Panc1 (cell line): Measurements from ENCODE around the gene SBF2. TPM values are rescaled to one million over a fixed set of nuclear protein-coding genes. Genes with fewer than 3 reads are reported as not detected.

Source experiments
- ATAC-seq: fragments of 200-7000 bp; cut with Tn5 transposase; 2 replicates; pipeline ENCODE4 v1.9.1; 2020; ENCODE audit warnings: mild to moderate bottlenecking, moderate library complexity
- BruUV-seq: library from RNA; stranded (reverse); fragments of 400-500 nt; replicated peaks from 2 replicates; lab custom pipeline; 2021; lab: Mats Ljungman, UMichigan
- CTCF ChIA-PET: fragments of 300-600 bp; sonication (Branson Sonifier 250); formaldehyde crosslinking; loops from one replicate; lab custom pipeline; 2022; ENCODE audit warnings: antibody characterized with exemption; lab: Charles Lee
- POLR2A ChIA-PET: fragments of 300-600 bp; sonication (Branson Sonifier 250); formaldehyde crosslinking; loops from one replicate; lab custom pipeline; 2022; ENCODE audit warnings: antibody characterized with exemption; lab: Charles Lee
- DNase-seq: peaks from one replicate; pipeline ENCODE4 v3.0.0-alpha.2; 2010; ENCODE audit warnings: low read depth, low spot score
- H3K27ac ChIP-seq: 2 replicates; pipeline ENCODE4 v1.5.1; 2011; ENCODE audit warnings: mild to moderate bottlenecking, low read length, inconsistent platforms
- H3K27me3 ChIP-seq: fragments of 200-500 bp; sonication (Bioruptor generic); 2 replicates; pipeline ENCODE4 v1.6.0; 2014; ENCODE audit warnings: low read length, inconsistent platforms; ENCODE audit not compliant: control insufficient read depth, insufficient read depth
- H3K36me3 ChIP-seq: fragments of 200-500 bp; sonication (Bioruptor generic); 2 replicates; pipeline ENCODE4 v1.5.1; 2014; ENCODE audit warnings: inconsistent platforms, mild to moderate bottlenecking, low read length, moderate library complexity; ENCODE audit not compliant: control insufficient read depth, insufficient read depth
- H3K4me1 ChIP-seq: 2 replicates; pipeline ENCODE4 v1.5.1; 2011; ENCODE audit warnings: inconsistent platforms, mild to moderate bottlenecking, low read length, moderate library complexity; ENCODE audit not compliant: control insufficient read depth, insufficient read depth
- H3K4me3 ChIP-seq, 2 experiments: 2 replicates each; pipeline ENCODE4 v1.5.1; 2011 to 2012; ENCODE audit warnings: low read depth in 2 of 2, low read length in 2 of 2, mild to moderate bottlenecking in 2 of 2, inconsistent platforms in 1 of 2, moderate library complexity in 1 of 2
- H3K9me3 ChIP-seq: fragments of 200-500 bp; sonication (Bioruptor generic); 2 replicates; pipeline ENCODE4 v1.5.1; 2014; ENCODE audit warnings: low read depth, mild to moderate bottlenecking, inconsistent platforms, low read length, moderate library complexity; ENCODE audit not compliant: control insufficient read depth, insufficient read depth
- POLR2AphosphoS5 ChIP-seq: IDR thresholded peaks from 2 replicates; pipeline ENCODE4 v1.6.1; 2012; ENCODE audit warnings: mild to moderate bottlenecking, low read depth, low read length, moderate library complexity
- SIN3A ChIP-seq: IDR thresholded peaks from 2 replicates; pipeline ENCODE4 v1.6.1; 2012; ENCODE audit warnings: low read depth, mild to moderate bottlenecking, low read length, moderate library complexity, borderline replicate concordance; ENCODE audit not compliant: insufficient read depth
- TCF7L2 ChIP-seq: IDR thresholded peaks from 2 replicates; pipeline ENCODE4 v1.6.1; 2011; ENCODE audit warnings: mild to moderate bottlenecking, low read depth, low read length, inconsistent platforms
- in situ Hi-C: cut with HindIII; loops from 2 replicates; pipeline ENCODE4 v1.10.0; 2016; ENCODE audit warnings: low sequenced_read_pairs, low pct_unique_long_range_greater_than_20kb
- intact Hi-C: fragments of 100-400 bp; cut with micrococcal nuclease; formaldehyde crosslinking; loops from one replicate; pipeline ENCODE4 v1.10.0; 2022; ENCODE audit not compliant: unreplicated experiment
- total RNA-seq: library from RNA; stranded (reverse); gene quantifications from one replicate; pipeline ENCODE4 v1.2.1, GENCODE V29; 2021; ENCODE audit not compliant: unreplicated experiment
- TF ChIP-seq, protein P1 (sequence below), 2 experiments: IDR thresholded peaks; 2 replicates each; pipeline ENCODE4 v1.6.1; 2011 to 2012; ENCODE audit warnings: low read depth in 2 of 2, control low read depth in 1 of 2, low read length in 1 of 2, mild to moderate bottlenecking in 1 of 2, moderate library complexity in 1 of 2; ENCODE audit not compliant: insufficient read depth in 1 of 2
- TF ChIP-seq, protein P2 (sequence below): fragments of 450-650 bp; IDR thresholded peaks from 2 replicates; pipeline ENCODE4 v1.5.1; 2017; ENCODE audit warnings: mild to moderate bottlenecking

SBF2 gene
- total RNA-seq, 1 experiment from 2014 or later: 65.0 TPM

DNA sequence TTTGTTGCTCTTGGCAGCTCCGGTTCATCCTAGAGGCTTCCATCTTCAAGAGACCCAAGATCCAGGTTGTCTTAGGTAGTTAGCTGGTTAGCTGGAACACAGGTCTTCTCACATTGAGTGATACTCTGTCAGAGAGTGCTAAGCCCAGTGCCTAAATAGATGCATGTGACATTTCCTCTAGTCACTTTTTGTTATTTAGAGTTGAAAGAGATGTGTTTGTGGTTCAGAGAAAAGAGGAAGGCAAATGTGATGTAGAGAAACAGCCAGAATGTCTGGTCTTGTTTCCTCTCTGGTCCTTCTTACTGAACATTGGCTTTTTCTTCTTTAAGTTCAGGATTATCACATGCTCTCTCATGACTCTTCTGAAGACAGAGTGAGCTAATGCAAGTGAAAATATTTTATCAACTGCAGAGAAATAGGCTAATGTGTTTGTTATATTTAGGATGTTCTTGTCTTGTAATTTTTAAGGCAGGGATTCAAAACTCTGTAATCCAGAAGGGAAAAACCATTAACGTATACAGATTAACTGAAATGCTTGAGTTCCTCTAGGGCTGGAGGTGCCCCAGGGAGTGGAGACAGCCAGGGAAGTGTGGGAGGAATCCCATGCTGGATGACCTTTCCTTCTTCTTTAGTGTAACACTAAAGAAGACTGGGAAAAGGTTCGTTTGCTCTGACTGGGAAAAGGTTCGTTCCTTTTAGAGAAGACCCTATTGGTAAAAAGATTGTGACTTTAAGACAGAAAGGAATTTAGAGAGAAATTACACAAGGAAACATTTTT, 554.7 kb downstream of the SBF2 start:
- intact Hi-C loops (no loop called here), in situ Hi-C loops (no loop called here)
- ATAC-seq (no peak), DNase-seq (no peak)
- H3K9me3 ChIP-seq: peaks cover 13% of the 10 kb centered on the region; the same call in 1 of the 2 replicates
- H3K27ac ChIP-seq: no peak overlapping the region
- no peaks in the 10 kb centered on the region for H3K27me3 ChIP-seq
- peaks cover 21% of the 10 kb centered on the region for H3K4me1 ChIP-seq
- no peak for TF ChIP-seq TCF7L2
- TF ChIP-seq, protein P1, sequence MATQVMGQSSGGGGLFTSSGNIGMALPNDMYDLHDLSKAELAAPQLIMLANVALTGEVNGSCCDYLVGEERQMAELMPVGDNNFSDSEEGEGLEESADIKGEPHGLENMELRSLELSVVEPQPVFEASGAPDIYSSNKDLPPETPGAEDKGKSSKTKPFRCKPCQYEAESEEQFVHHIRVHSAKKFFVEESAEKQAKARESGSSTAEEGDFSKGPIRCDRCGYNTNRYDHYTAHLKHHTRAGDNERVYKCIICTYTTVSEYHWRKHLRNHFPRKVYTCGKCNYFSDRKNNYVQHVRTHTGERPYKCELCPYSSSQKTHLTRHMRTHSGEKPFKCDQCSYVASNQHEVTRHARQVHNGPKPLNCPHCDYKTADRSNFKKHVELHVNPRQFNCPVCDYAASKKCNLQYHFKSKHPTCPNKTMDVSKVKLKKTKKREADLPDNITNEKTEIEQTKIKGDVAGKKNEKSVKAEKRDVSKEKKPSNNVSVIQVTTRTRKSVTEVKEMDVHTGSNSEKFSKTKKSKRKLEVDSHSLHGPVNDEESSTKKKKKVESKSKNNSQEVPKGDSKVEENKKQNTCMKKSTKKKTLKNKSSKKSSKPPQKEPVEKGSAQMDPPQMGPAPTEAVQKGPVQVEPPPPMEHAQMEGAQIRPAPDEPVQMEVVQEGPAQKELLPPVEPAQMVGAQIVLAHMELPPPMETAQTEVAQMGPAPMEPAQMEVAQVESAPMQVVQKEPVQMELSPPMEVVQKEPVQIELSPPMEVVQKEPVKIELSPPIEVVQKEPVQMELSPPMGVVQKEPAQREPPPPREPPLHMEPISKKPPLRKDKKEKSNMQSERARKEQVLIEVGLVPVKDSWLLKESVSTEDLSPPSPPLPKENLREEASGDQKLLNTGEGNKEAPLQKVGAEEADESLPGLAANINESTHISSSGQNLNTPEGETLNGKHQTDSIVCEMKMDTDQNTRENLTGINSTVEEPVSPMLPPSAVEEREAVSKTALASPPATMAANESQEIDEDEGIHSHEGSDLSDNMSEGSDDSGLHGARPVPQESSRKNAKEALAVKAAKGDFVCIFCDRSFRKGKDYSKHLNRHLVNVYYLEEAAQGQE (IDR thresholded peaks at IDR 0.05; ENCODE audit: insufficient read depth in 1 of 2, low read depth in 2 of 2, low read length in 1 of 2): no peak
- TF ChIP-seq, protein P2, sequence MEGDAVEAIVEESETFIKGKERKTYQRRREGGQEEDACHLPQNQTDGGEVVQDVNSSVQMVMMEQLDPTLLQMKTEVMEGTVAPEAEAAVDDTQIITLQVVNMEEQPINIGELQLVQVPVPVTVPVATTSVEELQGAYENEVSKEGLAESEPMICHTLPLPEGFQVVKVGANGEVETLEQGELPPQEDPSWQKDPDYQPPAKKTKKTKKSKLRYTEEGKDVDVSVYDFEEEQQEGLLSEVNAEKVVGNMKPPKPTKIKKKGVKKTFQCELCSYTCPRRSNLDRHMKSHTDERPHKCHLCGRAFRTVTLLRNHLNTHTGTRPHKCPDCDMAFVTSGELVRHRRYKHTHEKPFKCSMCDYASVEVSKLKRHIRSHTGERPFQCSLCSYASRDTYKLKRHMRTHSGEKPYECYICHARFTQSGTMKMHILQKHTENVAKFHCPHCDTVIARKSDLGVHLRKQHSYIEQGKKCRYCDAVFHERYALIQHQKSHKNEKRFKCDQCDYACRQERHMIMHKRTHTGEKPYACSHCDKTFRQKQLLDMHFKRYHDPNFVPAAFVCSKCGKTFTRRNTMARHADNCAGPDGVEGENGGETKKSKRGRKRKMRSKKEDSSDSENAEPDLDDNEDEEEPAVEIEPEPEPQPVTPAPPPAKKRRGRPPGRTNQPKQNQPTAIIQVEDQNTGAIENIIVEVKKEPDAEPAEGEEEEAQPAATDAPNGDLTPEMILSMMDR: no peak
- TF ChIP-seq POLR2AphosphoS5: no peak
- no peak overlapping the region for H3K4me3 ChIP-seq
- ChIA-PET POLR2A (interaction anchor here (0.6 kb wide), 1 partner anchor 451 kb away, joined by 3 read pairs; no protein-coding TSS in a partner anchor), CTCF (no interaction called here)
- peaks cover 26% of the 10 kb centered on the region for H3K36me3 ChIP-seq
- BruUV-seq: no TSS peak

DNA sequence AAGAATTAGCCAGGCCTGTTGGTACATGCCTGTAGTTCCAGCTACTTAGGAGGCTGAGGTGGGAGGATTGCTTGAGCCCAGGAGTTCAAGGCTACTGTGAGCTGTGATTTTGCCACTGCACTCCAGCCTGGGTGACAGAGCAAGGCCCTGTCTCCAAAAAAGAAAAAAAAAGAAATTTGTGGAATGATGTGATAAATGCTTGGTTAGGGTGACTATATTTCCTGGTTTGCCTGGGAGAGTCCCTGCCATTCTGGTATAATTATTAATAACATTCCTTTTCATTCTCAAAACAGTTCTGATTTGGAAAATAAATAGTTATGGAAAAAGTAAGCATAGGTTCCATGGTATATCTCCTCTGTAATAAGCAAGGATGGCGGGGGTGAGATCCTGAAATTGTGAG, 555.3 kb downstream of the SBF2 start:
- in situ Hi-C loops (no loop called here), intact Hi-C loops (no loop called here)
- TF ChIP-seq, protein P1 (IDR thresholded peaks at IDR 0.05; ENCODE audit: insufficient read depth in 1 of 2, low read depth in 2 of 2, low read length in 1 of 2): no peak
- TF ChIP-seq POLR2AphosphoS5 (no peak), SIN3A (no peak), TCF7L2 (no peak)
- TF ChIP-seq, protein P2: no peak
- Histone ChIP-seq H3K27ac (no peak overlapping the region), H3K36me3 (peaks cover 30% of the 10 kb centered on the region), H3K4me3 (no peak overlapping the region), H3K27me3 (no peaks in the 10 kb centered on the region), H3K4me1 (peaks cover 21% of the 10 kb centered on the region), H3K9me3 (peaks cover 19% of the 10 kb centered on the region; the same call in 1 of the 2 replicates)
- BruUV-seq: no TSS peak
- DNase-seq (no peak), ATAC-seq (no peak)
- CTCF ChIA-PET: interaction anchor here (0.5 kb wide), 1 partner anchor 44 kb away, joined by 4 read pairs; no protein-coding TSS in a partner anchor
- POLR2A ChIA-PET: interaction anchor here (0.6 kb wide), 1 partner anchor 451 kb away, joined by 3 read pairs; no protein-coding TSS in a partner anchor
